ENCODE data around the gene PLEKHH1.

DNA sequence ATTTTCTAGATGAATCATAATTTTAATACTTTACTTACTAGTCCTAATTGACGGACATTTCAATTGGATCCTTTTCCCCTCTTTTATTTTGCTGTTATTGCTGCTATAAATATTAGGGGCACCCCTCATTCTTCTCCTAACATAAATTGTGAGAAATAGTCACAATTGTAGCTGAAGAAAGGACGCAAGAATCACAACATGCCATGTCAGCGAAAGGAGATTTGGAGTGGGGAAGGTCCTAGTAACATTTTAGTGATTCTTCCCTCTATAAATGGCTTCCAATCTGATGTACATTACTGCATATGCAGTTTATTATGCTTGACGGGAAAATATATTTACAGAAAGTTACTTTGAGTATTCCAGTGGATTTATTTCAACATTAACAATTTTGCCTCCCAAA is 7.7 kb upstream of the PLEKHH1 start:
- TF ChIP-seq, protein P1, sequence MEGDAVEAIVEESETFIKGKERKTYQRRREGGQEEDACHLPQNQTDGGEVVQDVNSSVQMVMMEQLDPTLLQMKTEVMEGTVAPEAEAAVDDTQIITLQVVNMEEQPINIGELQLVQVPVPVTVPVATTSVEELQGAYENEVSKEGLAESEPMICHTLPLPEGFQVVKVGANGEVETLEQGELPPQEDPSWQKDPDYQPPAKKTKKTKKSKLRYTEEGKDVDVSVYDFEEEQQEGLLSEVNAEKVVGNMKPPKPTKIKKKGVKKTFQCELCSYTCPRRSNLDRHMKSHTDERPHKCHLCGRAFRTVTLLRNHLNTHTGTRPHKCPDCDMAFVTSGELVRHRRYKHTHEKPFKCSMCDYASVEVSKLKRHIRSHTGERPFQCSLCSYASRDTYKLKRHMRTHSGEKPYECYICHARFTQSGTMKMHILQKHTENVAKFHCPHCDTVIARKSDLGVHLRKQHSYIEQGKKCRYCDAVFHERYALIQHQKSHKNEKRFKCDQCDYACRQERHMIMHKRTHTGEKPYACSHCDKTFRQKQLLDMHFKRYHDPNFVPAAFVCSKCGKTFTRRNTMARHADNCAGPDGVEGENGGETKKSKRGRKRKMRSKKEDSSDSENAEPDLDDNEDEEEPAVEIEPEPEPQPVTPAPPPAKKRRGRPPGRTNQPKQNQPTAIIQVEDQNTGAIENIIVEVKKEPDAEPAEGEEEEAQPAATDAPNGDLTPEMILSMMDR (IDR thresholded peaks at IDR 0.05) = no peak
- no peak for TF ChIP-seq POLR2A (IDR thresholded peaks at IDR 0.05)

Data from testis (tissue), 2 donors.